ENCODE measurements around the gene SPRYD7. TPM values are rescaled to one million over a fixed set of nuclear protein-coding genes. Genes with fewer than 3 reads are reported as not detected.

SPRYD7 gene, protein sequence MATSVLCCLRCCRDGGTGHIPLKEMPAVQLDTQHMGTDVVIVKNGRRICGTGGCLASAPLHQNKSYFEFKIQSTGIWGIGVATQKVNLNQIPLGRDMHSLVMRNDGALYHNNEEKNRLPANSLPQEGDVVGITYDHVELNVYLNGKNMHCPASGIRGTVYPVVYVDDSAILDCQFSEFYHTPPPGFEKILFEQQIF
- 4.8 and 10.5 TPM in 2 replicates for total RNA-seq

DNA sequence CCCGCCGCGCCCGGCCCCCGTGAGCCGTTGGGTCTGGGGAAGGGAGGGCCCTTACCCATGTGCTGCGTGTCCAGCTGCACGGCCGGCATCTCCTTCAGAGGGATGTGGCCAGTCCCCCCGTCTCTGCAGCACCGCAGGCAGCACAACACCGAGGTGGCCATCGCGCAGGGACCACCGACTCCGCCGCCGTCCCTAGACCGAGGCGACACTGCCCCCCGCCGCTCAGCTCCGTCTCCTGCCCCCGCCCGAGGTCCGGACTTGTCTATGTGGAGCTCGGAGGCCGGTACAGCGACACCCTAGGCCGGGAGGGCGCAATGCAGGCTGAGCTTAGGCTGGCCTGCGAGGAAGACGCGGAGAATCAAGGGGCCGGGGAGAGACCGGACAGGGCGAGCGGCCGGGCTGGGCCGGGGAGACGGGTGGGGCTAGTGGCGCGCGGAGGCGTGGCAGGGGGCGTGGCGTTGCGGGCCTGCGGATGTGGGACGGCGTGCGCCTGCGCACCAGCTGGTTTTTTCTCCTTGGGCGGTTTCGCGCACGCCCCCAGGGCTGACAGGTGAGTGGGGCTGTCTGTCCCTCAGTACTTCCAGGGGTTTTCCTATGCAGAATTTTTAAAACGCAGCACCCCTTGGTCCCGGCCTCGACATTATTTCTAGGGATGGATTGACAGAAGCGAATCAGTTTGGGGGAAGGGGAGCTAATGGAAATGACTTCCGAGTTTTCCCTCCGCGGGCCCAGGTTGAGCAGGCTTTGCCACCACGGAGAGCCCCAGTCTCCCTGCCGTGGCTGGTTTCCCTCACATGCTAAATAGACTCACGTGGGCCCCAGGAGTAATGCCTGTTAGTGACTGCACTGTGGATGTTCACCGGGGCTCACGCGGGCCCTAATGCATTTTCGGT, at the start of gene SPRYD7:
SPRYD7 (minus strand) TSS at position 266 of the 893 bp plus-strand sequence; CDS start at position 161, 105 bp downstream.

Small RNA genes lying within 50 kb of the gene (small RNA-seq; reads per million reads assigned to genes)
- gene RNY4P30 (ENCODE audit: low replicate concordance) (not detected), gene RNY4P9 (ENCODE audit: low replicate concordance) (0.23 reads per million)

Other genes starting within 250 kb of the SPRYD7 start
- 30.5 and 37.0 TPM in 2 replicates for gene EBPL, start 244.9 kb downstream of the SPRYD7 start, total RNA-seq
- gene KPNA3, start 143.7 kb downstream of the SPRYD7 start, total RNA-seq, result 19.7 and 45.1 TPM in 2 replicates
- 17.5 and 23.0 TPM in 2 replicates for gene TRIM13, start 60.7 kb upstream of the SPRYD7 start, total RNA-seq
- 2.2 and 4.9 TPM in 2 replicates for gene KCNRG, start 79.1 kb upstream of the SPRYD7 start, total RNA-seq

Measured in placental pericyte (primary cell).